GM18909 (cell line): ENCODE measurements around the gene LITAF.

Experiments
- ATAC-seq: cut with Tn5 transposase; IDR thresholded peaks from one replicate; pipeline ENCODE4 v1.9.1; 2021; ENCODE audit warnings: mild to moderate bottlenecking; ENCODE audit not compliant: unreplicated experiment, poor library complexity

Gene LITAF

GRCh38 chr16:11586856-11587642, at the start of gene LITAF:
Gene LITAF, minus strand, starts transcription at chr16:11586919. Its CDS starts 30,189 bp downstream, at chr16:11556730.
- peak; percentile 64 for ATAC-seq

DNA sequence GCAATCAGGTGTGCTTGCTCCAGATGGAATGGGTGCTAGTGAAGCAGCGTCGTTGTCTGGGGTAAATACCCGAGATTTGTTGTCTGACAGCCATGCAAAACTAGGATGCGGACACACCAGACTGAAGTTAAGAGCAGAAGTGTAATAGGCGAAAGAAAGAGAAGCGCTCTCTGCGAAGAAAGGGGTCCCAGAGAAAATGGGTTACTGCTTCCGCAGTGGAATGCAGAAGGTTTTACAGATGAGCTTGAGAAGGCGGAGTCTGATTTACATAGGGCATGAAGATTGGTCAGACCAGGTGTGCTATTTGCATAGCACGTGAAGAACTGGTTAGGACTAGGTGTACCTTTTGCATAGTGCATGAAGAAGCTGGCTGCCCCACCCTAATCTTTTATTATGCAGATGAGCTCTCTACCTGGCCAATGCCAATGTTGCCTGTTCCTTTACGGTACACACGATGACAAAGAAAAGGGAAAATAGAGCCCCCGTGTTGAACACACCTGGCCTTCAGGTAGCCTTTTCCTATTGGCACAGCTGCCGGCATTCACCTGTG, 49.5 kb upstream of the LITAF start:
- ATAC-seq, result no peak

DNA sequence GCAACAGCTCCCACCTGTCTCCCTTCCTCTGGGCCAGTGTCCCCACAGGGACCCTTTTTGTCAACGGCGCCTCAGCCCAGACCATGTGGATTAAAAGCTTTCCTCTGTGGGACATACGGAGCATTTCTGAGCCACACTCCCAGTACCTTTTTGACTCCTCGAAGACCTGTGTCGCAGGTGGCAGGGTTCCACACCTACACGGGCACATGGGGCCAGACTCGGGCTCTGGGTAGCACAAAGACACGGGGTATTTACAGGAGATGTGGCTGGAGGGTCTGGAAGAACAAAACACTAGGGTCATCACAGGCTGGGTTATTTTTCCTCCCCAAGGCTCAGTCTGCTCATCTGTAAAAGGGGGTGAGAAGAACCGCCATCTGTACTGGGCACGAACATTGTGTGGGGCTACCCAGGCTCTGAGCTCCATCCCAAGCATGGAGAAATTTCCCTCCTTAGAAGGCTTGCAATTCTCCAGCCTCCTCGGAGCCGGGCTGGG, 49.0 kb upstream of the LITAF start:
- no peak for ATAC-seq

DNA sequence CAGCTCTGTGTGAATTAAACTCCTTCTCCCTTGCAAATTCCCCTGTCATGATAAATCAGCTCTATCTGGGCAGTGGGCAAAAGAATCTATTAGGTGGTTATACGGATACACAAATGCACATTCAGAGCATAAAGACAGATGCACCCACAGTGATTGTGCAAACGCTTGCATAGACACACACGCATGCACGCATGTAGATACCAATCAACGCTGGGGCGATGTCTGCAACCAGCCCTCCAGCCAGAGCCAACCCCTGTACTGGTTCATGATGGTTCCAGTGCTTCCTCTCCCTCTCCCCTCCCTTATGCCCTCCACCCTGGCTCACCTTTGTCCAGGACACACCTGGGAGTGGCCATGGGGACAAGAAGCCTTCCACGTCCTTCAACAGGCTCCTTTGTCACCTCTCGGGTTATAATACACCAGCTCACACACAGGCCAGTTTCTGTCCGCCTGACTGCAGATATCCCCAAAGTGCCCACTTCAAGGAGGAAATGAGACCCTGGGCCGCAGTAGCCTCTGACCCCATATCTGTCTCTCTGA, 48.5 kb upstream of the LITAF start:
- ATAC-seq, result no peak

DNA sequence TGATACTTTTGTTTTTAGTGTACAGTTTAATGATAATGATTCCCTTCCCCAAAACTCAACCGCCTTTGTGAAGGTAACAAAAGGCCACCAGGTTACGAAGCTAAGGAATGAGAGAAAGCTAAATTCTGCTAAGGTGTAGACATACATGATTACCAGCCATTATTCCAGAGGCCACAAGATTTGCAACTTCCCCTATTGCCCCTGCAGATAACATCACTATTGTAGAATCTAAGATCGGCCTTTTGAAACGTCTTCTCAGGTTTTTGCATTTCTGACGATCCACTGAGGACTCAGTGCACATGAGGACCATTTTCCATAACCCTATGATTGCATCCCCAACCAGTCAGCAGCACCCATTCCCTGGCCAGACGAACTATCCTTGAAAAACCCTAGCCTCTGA, 47.6 kb upstream of the LITAF start:
- ATAC-seq, result no peak

GRCh38 chr16:11633113-11633512, 46.4 kb upstream of the LITAF start:
- no peak for ATAC-seq

GRCh38 chr16:11632455-11632939, 45.8 kb upstream of the LITAF start:
- ATAC-seq, result no peak

DNA sequence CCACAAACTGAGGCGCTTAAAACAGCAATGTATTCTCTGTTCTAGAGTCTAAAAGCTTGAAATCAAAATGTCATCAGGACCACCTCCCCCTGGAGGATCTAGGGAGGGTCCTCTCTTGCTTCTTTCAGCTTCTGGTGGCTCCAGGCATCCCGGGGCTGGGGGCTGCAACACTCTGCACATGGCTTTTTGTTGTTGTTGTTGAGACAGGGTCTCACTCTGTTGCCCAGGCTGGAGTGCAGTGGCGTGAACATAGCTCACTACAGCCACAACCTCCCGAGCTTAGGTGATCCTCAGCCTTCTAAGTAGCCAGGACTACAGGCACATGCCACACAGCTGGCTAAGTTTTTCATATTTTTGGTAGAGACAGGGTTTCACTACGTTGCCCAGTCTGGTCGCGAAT, 44.5 kb upstream of the LITAF start:
- no peak for ATAC-seq

- ATAC-seq, result no peak
Observed at GRCh38 chr16:11630768-11631056, 44.0 kb upstream of the LITAF start.

GRCh38 chr16:11630046-11630767, 43.5 kb upstream of the LITAF start:
- no peak for ATAC-seq

DNA sequence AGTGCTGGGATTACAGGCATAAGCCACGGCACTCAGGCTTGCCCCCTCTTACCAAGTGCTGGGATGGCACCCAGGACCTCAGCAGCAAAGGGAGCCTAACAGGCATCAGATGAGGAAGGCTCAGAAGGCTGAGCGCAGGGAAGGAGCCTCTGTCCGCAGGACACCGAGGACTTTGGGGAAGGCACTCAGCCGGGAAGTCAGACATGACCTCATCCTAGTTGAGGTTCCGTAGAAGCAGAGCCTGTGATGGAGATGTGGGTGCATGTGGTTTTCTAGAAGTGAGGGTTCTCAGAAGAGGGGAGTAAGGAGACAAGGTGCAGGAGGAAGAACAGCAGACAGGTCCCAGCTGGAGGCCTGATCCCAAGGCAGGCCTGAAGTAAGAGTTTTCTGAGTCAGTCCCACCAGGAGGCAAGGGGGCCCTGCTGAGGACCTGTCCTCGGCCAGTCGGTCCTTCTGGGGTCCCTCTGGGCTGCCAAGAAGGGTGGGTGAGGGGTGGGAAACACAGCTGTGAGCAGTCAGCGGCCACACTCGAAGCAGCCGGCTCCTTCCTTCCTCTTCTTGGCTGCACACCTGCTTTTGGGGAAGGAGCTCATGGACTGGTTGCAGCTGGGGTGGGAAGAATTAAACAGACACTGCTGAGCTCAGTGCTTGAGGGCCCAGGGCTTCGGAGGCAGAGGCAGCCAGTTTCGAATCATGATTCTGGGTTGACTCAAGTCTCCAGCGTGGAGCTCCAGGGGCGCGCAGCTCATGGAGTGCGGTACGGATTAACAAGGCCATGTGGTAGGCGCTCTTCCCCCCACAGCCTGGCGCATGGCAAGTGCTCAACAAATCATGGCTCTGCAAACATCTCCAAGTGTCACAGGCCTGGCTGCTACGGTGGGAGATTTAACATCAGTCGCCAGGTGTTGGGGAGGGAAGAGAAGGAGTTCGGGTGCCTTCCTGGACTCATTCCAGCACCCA, 42.6 kb upstream of the LITAF start:
- ATAC-seq, result no peak

DNA sequence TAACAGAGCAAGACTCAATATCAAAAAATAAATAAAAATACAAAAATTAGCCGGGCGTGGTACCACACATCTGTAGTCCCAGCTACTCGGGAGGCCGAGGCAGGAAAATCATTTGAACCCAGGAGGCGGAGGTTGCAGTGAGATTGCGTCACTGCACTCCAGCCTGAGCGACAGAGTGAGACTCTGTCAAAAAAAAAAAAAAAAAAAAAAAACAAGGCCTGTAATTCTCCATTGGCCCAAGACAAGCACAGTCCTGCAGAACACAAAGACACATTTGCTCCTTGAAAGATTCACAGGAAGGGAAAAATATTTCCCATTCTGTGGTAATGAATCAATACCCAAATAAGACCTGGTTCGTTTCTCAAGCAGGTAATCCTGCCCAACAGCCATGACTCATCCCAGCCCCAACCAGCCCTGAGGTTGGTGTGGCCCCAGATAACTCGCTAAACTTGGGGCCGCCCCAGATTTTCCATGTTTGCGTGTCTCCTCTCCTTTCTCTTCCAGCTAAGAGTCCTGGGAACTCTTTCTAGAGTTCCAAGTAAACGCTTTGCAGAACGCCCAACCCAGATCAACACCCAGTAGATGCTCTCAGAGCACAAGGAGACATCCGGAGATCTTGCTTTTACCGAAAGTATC, 41.2 kb upstream of the LITAF start:
- ATAC-seq, result no peak

DNA sequence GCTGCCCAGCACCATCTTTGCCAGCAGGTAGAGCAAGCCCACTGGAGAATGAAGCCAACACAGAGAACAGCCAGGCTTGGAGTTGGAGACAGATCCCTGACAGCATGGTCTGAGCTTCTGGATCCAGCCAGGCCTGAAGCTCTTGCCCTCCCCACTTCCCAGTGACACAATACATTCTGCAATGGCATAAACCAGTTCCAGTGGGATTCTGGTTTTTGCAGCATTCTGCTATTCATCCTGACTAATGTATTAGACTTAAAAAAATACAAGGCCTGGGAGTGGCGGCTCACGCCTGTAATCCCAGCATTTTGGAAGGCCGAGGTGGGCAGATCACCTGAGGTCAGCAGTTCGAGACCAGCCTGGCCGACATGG, 40.6 kb upstream of the LITAF start:
- no peak for ATAC-seq

DNA sequence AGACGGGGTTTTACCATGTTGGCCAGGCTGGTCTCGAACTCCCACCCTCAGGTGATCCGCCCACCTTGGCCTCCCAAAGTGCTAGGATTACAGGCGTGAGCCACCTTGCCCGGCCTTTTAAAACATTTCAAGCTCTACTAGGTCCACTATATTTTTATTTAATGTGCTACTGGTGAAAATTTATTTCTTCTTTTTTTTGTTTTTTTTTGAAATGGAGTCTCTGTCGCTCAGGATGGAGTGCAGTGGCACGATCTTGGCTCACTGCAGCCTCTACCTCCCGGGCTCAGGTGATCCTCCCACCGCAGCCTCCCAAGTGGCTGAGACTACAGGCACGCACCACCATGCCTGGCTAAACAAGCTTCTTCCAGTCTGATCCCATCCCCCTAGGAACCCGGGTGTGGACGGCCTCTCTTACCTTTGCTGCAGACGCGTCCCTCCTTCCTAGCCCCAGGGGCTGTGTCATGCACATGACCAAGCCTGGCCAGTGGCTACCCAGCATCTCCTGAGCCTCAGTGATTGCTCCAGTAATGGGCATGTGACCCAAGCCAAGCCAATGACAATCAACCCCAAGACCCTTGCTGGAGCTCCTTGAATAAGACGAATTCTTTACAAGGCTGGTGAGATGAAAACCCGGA, 40.1 kb upstream of the LITAF start:
- ATAC-seq, result no peak

- no peak for ATAC-seq
Observed at GRCh38 chr16:11625769-11626168, 39.0 kb upstream of the LITAF start.

DNA sequence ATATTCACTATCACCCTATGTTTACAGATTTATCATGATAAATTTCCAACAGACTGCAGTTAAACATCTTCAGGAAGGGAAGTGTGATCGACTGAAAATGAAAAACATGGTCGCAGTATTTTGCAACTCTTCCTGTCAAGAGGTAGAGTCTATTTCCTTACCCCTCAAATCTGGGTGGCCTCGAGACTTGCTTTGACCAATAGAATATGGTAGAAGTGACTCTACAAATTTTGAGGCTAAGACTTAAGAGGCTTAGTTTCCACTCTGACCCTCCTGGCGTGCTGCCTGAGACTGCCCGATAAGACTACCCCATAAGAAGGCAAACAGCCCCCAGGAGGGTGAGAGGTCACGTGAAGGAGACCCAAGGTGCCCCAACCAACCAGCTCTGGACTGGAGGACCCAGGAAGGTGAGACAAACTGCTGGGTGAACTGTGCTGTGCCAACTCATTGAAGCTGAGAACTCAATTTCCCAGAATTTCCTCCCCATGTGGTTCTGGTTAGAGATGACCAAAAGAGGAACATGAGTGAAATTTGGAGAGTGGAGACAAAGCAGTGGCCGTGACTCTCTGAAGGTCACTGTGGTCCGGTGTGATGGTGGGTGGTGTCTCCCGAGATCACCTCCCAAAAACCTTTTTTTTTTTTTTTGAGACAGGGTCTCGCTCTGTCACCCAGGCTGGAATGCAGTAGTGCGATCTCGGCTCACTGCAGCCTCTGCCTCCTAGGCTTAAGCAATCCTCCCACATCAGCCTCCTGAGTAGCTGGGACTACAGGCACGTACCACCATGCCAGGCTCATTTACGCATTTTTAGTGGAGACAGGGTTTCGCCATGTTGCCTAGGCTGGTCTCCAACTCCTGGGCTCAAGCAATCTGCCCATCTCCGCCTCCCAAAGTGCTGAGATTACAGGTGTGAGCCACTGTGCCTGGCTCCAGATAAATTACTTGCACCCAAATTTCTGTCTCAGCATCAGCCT, 38.2 kb upstream of the LITAF start:
- no peak for ATAC-seq

DNA sequence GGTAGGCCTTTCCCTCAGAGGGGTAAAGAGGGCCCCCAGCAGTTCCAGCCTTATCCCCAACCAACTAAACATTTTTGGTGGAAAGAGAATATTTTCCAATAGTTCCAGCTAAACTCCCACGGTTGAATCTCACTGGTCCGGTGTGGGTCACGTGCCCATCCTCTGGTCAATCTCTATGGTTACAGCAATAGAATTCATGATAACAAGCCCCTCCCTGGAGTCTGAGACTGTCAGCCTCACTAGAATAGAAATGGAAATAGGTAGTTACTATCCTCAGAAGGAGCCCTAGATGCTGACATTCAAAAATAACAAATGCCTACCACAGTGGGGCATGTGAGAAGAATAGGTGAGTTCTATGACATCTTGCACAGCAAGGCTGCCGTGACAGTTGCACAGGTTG, 37.5 kb upstream of the LITAF start:
- no peak for ATAC-seq
